Stimulated activated CD8-positive, alpha-beta memory T cell treated with anti-CD3 and anti-CD28 coated beads, Interleukin-15, amount 100 ng/mL, for 4 hours (primary cell): Measurements from ENCODE around the gene ARHGAP4.

Source experiments
- DNase-seq, 2 donors: peaks; one replicate each; pipeline ENCODE4 v3.0.0-alpha.2; 2020; ENCODE audit warnings: low read depth in 2 of 2

ARHGAP4 gene

DNA sequence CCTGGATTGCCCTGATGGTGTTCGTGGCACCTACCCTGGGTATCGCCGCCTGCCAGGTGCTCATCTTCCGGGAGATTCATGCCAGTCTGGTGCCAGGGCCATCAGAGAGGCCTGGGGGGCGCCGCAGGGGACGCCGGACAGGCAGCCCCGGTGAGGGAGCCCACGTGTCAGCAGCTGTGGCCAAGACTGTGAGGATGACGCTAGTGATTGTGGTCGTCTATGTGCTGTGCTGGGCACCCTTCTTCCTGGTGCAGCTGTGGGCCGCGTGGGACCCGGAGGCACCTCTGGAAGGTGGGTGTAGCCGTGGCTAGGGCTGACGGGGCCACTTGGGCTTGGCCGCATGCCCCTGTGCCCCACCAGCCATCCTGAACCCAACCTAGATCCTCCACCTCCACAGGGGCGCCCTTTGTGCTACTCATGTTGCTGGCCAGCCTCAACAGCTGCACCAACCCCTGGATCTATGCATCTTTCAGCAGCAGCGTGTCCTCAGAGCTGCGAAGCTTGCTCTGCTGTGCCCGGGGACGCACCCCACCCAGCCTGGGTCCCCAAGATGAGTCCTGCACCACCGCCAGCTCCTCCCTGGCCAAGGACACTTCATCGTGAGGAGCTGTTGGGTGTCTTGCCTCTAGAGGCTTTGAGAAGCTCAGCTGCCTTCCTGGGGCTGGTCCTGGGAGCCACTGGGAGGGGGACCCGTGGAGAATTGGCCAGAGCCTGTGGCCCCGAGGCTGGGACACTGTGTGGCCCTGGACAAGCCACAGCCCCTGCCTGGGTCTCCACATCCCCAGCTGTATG, 19.7 kb downstream of the ARHGAP4 start:
- DNase-seq: no peak

GRCh38 chrX:153905481-153906095, 20.5 kb downstream of the ARHGAP4 start:
- DNase-seq: no peak

- DNase-seq: no peak
Measured at GRCh38 chrX:153903991-153904957, 21.8 kb downstream of the ARHGAP4 start, which contains the start of gene AVPR2. AVPR2 (plus strand) TSS chrX:153904673; CDS start chrX:153905146, 473 bp downstream.

DNA sequence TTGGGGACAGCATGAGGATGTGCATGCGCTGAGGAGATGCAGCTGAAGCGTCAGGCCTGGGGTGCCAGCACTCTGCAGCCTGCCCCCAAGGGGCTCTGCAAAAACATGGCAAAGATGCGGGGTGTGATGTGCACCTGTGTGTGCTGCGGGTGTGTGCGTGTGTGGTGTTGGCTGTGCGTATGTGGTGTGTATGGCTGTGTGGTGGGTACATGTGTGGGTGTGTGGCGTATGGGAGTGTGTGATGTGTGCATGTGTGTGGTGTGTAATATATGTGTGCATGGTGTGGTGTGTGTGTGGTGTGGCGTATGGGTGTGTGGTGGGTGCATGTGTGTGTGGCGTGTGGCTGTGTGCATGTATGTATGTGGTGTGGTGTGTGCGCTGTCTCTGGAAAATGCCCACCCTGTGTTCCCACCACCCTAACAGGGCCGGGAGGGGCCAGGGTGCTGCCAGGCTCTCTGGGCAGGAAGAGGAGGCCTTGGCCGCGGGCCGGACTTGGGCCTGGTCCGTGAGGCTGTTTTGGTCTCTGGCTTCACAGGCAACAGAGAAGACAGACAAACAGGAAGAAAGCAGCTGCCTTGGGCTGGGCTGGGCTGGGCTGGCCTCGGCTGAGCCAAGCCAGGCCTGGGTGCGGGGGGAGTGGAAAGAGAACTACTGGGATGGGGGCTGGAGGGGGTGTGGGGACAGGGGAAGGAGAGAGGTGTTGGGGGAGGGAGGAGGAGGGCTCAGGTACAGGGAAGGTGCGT, 22.7 kb downstream of the ARHGAP4 start:
- DNase-seq: no peak

DNA sequence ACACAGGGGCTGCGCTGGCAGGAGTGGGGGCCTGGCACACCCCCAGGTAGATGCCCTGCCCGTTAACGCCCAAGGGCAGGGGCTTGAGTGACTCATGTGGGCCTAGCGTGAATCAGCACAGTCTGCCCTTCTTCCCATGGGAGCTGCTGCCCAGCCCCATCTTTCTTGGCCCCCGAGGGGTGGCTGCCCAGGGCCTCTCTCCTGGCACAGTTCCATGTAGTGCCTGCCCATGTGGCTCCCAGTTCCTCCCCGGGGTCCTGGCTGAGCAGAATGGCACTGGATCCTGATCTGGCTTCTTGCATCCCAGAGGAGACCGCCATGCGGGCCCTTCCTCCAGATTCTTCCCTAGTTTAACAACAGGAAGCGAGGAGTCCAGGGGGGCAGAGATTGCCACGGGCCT, 23.7 kb downstream of the ARHGAP4 start:
- DNase-seq: no peak

- DNase-seq: no peak
Measured at GRCh38 chrX:153901753-153902140, 24.3 kb downstream of the ARHGAP4 start.

DNA sequence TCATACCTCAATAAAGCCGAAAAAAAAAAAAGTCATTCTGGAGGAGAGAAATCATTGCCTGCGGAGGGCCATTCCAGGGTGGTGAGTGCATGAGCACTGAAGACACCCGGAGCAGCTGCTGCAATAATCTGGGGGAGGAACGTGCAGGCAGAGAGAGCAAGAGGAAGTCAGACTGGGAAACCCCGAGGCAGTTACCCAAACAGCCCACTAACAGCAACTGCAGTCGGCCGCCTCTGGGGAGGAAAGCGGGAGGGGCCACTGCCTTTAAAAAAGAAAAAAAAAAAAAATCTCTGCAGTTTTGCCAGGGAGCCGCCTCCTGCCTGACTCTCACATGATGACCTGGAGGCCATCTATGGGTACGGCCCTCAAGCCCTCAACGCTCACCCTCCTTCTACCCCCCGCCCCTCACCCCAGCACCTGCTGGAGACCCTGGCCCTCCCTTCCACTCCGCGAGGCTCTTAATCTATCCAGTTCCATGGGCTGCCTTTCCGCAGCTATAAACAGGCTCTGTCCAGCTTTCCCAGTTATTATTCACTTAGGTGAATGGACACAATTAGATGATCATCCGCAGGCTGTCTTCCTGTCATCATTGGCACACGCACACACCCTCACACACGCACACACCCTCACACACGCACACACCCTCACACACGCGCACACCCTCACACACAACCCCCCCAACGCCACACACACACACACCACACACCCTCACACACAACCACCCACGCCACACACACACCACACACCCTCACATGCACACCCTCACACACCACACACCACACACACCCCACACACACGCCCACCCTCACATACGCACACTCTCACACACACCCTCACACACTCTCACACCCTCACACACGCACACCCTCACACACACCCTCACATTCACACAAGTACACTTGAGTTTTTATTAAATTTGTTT, 25.0 kb downstream of the ARHGAP4 start:
- peak in 1 of 2 donors; percentile 39 for DNase-seq

- DNase-seq: no peak
Measured at GRCh38 chrX:153897899-153898298, 28.2 kb downstream of the ARHGAP4 start.

DNA sequence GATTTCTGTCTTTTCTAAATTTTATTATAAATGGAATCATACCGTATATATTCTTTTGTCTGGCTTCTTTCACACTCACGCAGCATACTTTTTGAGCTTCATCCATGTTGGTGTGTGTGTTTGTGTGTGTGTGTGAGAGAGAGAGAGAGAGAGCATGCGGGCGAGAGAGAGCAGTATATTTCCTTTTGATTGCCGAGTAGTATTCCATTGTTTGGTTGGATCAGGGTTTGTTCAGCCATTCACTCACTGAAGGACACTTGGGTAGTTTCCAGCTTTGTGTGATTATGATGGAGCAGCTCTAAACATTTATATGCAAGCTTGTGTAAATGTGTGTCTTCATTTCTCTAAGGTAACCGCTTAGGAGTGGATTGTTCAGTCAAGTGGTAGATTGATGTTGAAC, 36.9 kb downstream of the ARHGAP4 start:
- DNase-seq: no peak

- DNase-seq: no peak
Measured at GRCh38 chrX:153888344-153888743, 37.7 kb downstream of the ARHGAP4 start.

DNA sequence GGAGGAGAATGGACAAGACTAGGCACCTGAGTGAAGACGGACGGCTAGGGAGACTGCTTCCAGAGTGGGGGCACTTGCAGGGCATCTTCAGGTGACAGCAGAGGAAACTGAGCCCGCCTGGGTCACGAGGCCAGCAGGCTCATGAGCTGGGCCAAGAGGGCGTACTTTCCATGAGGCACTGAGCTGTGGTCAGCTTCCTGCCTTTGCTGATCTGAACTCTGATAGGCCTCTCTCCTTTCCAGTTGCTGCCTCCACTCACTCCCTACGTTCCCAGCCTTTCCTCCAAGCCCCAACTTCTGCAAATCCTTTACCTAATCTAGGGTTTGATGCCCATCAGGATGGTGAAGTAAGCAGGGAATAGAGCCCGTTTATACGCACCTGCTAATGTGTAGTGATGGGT, 38.7 kb downstream of the ARHGAP4 start:
- DNase-seq: no peak

GRCh38 chrX:153886915-153887314, 39.1 kb downstream of the ARHGAP4 start:
- DNase-seq: no peak

DNA sequence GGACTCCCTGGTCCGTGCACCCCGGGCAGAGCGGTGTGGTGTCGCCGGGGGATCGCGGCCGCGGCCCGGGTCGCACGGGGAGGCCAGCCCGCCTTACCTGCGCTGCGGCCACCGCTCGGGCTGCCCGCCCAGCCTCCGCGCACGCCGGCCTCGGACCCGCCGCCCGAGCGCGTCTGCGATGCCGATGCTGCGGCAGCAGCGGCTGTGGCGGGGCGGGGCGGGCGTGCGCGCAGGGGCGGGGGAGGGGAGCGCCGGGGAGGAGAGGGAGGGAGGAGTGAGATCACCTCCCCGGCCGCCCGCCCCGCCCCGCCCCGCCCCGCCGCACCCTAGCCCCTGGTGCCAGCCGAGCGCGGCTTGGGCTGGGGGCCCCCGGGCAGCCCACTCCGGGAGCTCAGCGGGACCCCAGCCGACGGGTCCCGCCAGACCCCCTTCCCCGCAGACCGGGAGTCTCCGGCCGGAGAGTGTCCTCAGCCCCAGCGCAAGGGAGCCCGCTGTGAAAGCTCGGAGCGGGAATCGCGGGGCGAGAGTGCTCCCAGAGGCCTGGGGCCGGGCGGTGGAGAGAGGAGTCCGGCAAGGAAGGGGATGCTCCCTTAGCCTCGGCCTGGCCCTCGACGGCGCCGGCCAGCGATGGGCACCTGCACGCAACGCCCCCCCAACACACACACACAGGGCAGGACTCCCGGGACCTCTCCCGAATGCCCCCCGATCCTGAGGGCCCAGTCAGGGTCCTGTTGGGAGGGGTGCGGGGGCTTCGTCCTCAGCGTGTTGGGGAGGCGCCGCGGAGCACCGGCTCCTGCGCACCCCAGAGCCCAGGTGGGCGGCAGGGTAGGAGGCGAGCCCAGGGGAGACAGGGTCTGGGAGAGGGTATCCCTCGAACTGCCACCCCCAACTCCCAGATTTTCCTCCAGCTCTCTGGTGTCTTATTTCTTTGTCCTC, 39.8 kb downstream of the ARHGAP4 start, which contains the start of gene L1CAM:
Gene L1CAM, minus strand, starts transcription at position 206 of the 936 bp plus-strand sequence. CDS start 10,337 bp downstream, outside the sequence.
- no peak for DNase-seq

- no peak for DNase-seq
Measured at GRCh38 chrX:153885208-153885787, 40.8 kb downstream of the ARHGAP4 start.

- no peak for DNase-seq
Measured at GRCh38 chrX:153884590-153884989, 41.5 kb downstream of the ARHGAP4 start.

DNA sequence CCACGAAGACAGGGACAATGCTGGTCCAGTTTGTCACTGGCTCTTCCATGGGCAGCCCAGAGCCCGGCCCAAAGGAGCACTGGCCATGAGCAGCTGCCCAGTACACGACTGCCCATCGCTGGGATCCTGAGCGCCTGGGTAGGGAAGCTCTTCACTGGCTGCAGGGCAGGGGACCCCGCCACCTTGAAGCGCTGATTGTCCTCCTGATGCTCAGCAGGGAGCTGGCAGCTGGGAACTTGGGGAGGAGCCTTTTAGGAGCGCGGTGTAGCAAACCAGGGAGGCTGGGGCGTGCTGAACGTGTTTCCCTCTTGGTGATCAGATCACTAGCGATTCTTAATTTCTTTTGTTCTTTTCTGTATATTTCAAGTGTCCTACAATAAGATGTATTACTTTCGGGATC, 41.9 kb downstream of the ARHGAP4 start:
- DNase-seq: no peak

DNA sequence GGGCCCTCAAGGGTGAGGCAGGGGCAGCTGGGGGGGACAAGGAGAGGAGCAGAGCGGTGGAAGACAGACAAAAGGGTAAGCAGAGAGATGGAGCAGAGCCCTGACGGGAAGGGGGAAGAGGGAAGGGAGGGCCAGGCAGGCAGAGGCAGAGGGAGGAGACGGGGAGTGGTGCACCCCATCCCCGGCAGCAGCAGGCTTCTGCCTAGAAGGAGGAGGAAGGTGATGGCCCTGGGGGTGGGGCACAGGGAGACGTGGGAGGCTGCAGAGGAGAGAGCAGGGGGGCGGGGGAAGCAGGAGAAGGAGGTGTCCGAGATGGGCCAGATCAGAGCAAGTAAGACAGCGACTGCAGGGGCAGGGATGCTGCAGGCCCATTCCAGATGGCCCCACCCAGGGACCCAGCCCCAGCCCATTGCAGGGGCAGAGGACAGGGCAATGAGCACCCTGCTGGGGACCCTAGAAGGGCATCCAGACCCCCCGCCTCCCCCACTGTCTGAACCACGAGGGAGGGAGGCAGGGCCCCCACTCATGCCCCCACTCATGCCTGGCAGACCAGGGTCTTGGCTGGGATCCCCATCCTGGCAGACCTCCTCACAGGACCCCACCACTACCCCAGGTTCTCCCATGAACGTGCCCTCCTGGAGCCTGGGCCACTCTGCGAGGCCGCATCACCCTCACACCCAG, 42.8 kb downstream of the ARHGAP4 start:
- no peak for DNase-seq

DNA sequence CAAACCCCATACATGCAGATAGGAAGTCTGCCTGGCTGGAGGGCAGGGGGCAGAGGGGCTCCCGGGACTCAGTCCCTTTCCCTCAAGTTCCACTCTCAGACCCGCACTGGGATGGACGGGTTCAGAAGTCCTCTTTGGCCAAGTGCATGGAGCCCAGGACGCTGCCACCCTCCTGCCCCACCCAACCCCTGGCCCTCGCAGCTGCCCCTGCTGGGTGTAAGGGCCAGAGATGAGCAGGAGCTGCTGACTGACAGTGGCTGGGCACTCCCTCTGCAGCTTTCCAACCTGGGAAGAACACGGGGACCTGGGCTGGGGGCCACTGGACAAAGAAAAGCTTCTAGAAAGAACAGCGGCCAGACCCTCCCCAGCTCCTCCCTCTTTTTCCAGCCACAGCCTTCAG, 43.5 kb downstream of the ARHGAP4 start:
- DNase-seq: no peak
